Skin of body (tissue), 2 donors: Measurements from ENCODE around the gene PRKCZ. TPM values are rescaled to one million over a fixed set of nuclear protein-coding genes. Genes with fewer than 3 reads are reported as not detected.

Experiments
- DNase-seq: peaks from one replicate; lab custom pipeline; 2025; lab: John Stamatoyannopoulos, UW
- total RNA-seq: library from RNA; depleted of rRNA; stranded (reverse); fragments of >200 nt; gene quantifications from one replicate; pipeline ENCODE4 v1.2.3, GENCODE V29; 2014

The PRKCZ gene
- total RNA-seq, 1 donor from 2014 or later = 10.8 TPM

GRCh38 chr1:2175681-2176454 lies 125.7 kb downstream of the PRKCZ start:
- no peak for DNase-seq

GRCh38 chr1:2176615-2177014 lies 126.4 kb downstream of the PRKCZ start:
- no peak for DNase-seq

- no peak for DNase-seq
Observed at GRCh38 chr1:2177541-2177940, 127.3 kb downstream of the PRKCZ start.

- no peak for DNase-seq
Observed at GRCh38 chr1:2177946-2178538, 127.8 kb downstream of the PRKCZ start.

- no peak for DNase-seq
Observed at GRCh38 chr1:2178875-2179274, 128.7 kb downstream of the PRKCZ start.

- DNase-seq = no peak
Observed at GRCh38 chr1:2179283-2180013, 129.2 kb downstream of the PRKCZ start.

- DNase-seq = no peak
Observed at GRCh38 chr1:2180297-2181245, 130.4 kb downstream of the PRKCZ start.

- DNase-seq = no peak
Observed at GRCh38 chr1:2181271-2181670, 131.1 kb downstream of the PRKCZ start.

GRCh38 chr1:2181752-2182151 lies 131.5 kb downstream of the PRKCZ start:
- no peak for DNase-seq

GRCh38 chr1:2182376-2182775 lies 132.2 kb downstream of the PRKCZ start:
- no peak for DNase-seq

GRCh38 chr1:2183937-2184334 lies 133.7 kb downstream of the PRKCZ start:
- DNase-seq = no peak

GRCh38 chr1:2184531-2184930 lies 134.3 kb downstream of the PRKCZ start:
- DNase-seq = no peak

- no peak for DNase-seq
Observed at GRCh38 chr1:2184934-2185333, 134.7 kb downstream of the PRKCZ start.

GRCh38 chr1:2185880-2186855 lies 136.0 kb downstream of the PRKCZ start:
- no peak for DNase-seq

GRCh38 chr1:2186901-2187300 lies 136.7 kb downstream of the PRKCZ start:
- no peak for DNase-seq

GRCh38 chr1:2187619-2188018 lies 137.4 kb downstream of the PRKCZ start:
- no peak for DNase-seq

GRCh38 chr1:2188336-2188735 lies 138.1 kb downstream of the PRKCZ start:
- no peak for DNase-seq

GRCh38 chr1:2189459-2190425 lies 139.5 kb downstream of the PRKCZ start:
- peak; percentile 52 for DNase-seq

GRCh38 chr1:2190491-2190976 lies 140.3 kb downstream of the PRKCZ start:
- DNase-seq = no peak
